BJ (cell line): ENCODE results near the gene RANBP10. TPM values are rescaled to one million over a fixed set of nuclear protein-coding genes. Genes with fewer than 3 reads are reported as not detected.

Source experiments
- CTCF ChIA-PET: fragments of 350-600 bp; formaldehyde crosslinking; extraction: SDS; loops from one replicate; lab custom pipeline; 2021; ENCODE audit warnings: antibody characterized with exemption, inconsistent platforms; lab: Yijun Ruan, JAX
- POLR2A ChIA-PET: fragments of 300-600 bp; sonication (Branson Sonifier 250); formaldehyde crosslinking; extraction: SDS; loops from one replicate; lab custom pipeline; 2021; ENCODE audit warnings: antibody characterized with exemption; lab: Charles Lee
- DNase-seq: peaks from one replicate; pipeline ENCODE4 v3.0.0-alpha.2; 2011; ENCODE audit warnings: low read depth
- H3K27me3 ChIP-seq: 2 replicates; pipeline ENCODE4 v1.6.0; 2011; ENCODE audit warnings: low read length; ENCODE audit not compliant: control insufficient read depth, insufficient read depth
- H3K36me3 ChIP-seq: 2 replicates; pipeline ENCODE4 v1.5.1; 2011; ENCODE audit warnings: low read length; ENCODE audit not compliant: control insufficient read depth, insufficient read depth
- H3K4me3 ChIP-seq: 2 replicates; pipeline ENCODE4 v1.5.1; 2011; ENCODE audit warnings: low read depth, mild to moderate bottlenecking, control low read depth, low read length
- CTCF ChIP-seq: IDR thresholded peaks from 2 replicates; pipeline ENCODE4 v1.5.1; 2011; ENCODE audit warnings: low read depth, mild to moderate bottlenecking, control low read depth, inconsistent platforms, low read length, moderate library complexity; ENCODE audit not compliant: insufficient read depth
- polyA plus RNA-seq: library from polyadenylated mRNA; depleted of rRNA; stranded (reverse); fragments of >200 nt; gene quantifications from 2 replicates; pipeline ENCODE4 v1.2.3, GENCODE V29; 2011

The RANBP10 gene
- polyA plus RNA-seq, 1 experiment, result 17.6 TPM

- DNase-seq, result no peak
- H3K36me3 ChIP-seq, result peaks cover 2% of the 10 kb centered on the region; the same call in 1 of the 2 replicates
Measured at GRCh38 chr16:67766291-67766690, 40.1 kb downstream of the RANBP10 start.

DNA sequence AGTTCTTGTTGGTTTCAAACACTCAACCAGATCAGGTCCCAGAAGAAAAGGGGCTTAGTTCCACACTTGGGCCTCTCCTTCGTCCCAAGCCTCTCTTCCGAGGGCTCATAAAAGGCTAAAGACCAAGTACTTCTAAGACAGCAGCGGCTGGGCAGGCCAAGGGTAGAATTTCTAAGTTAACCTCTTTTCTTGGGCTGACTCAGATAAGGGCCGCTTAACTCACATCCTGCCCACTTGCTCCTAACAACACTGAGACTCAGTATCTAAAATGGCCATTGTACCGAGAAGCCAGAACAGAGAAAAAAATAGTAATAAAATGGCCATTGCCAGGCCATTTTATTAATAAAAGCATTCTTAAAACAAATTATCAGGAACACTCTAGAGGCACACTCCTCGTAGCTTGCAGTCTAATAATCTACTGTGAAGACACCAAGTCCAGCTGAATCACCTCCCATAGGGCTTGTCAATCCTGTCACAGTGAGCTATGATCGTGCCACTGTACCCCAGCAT lies 42.1 kb downstream of the RANBP10 start:
- CTCF ChIA-PET, result no interaction called here

More at GRCh38 chr16:67766291-67766690, 40.1 kb downstream of the RANBP10 start:
- POLR2A ChIA-PET, result no interaction called here
- H3K27me3 ChIP-seq, result no peaks in the 10 kb centered on the region
- no peak for TF ChIP-seq CTCF
- H3K4me3 ChIP-seq, result no peak overlapping the region
- CTCF ChIA-PET, result no interaction called here

GRCh38 chr16:67763066-67763465 lies 43.3 kb downstream of the RANBP10 start:
- ChIA-PET POLR2A (no interaction called here), CTCF (no interaction called here)
- no peak for DNase-seq

More for the DNA sequence above, 42.1 kb downstream of the RANBP10 start:
- DNase-seq, result no peak
- Histone ChIP-seq H3K36me3 (peaks cover 2% of the 10 kb centered on the region; the same call in 1 of the 2 replicates), H3K4me3 (no peak overlapping the region), H3K27me3 (no peaks in the 10 kb centered on the region)
- no peak for TF ChIP-seq CTCF
- POLR2A ChIA-PET, result no interaction called here

GRCh38 chr16:67762385-67762784 lies 44.0 kb downstream of the RANBP10 start:
- H3K36me3 ChIP-seq, result peaks cover 5% of the 10 kb centered on the region; the same call in 1 of the 2 replicates
- no peak for TF ChIP-seq CTCF
- no peaks in the 10 kb centered on the region for H3K27me3 ChIP-seq
- ChIA-PET POLR2A (no interaction called here), CTCF (interaction anchor here (0.9 kb wide), 1 partner anchor 94 kb away, joined by 3 read pairs; no protein-coding TSS in a partner anchor)
- no peak overlapping the region for H3K4me3 ChIP-seq
- no peak for DNase-seq

More at GRCh38 chr16:67763066-67763465, 43.3 kb downstream of the RANBP10 start:
- H3K4me3 ChIP-seq, result no peak overlapping the region
- no peak for TF ChIP-seq CTCF
- H3K36me3 ChIP-seq, result peaks cover 4% of the 10 kb centered on the region; the same call in 1 of the 2 replicates
- H3K27me3 ChIP-seq, result no peaks in the 10 kb centered on the region

DNA sequence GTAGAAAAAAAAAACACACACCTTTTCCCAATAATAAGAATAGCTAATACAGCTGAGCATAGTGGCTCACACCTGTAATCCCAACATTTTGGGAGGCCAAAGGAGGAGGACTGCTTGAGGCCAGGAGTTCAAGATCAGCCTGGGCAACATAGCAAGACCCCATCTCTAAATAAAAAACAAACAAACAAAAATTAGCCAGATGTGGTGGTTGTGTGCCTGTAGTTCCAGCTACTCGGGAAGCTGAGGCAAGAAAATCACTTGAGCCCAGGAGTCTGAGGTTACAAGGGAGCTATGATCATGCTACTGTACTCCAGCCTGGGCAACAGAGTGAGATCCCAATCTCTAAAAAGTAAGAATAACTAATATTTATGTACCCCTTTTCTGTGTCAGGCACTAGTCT lies 44.4 kb downstream of the RANBP10 start:
- POLR2A ChIA-PET, result no interaction called here
- H3K36me3 ChIP-seq, result peaks cover 5% of the 10 kb centered on the region
- no peaks in the 10 kb centered on the region for H3K27me3 ChIP-seq
- TF ChIP-seq CTCF, result no peak
- H3K4me3 ChIP-seq, result no peak overlapping the region
- CTCF ChIA-PET, result interaction anchor here (0.9 kb wide), 1 partner anchor 93 kb away, joined by 3 read pairs; no protein-coding TSS in a partner anchor
- no peak for DNase-seq
